Epithelial cell of proximal tubule (primary cell): ENCODE measurements around the gene PADI1. TPM values are rescaled to one million over a fixed set of nuclear protein-coding genes. Genes with fewer than 3 reads are reported as not detected.

Experiments
- DNase-seq: peaks from one replicate; pipeline ENCODE4 v3.0.0-alpha.2; 2011; ENCODE audit warnings: low read depth
- H3K4me3 ChIP-seq: 2 replicates; pipeline ENCODE4 v1.5.1; 2011; ENCODE audit warnings: low read depth, mild to moderate bottlenecking, low read length
- total RNA-seq: library from RNA; depleted of rRNA; stranded (reverse); fragments of >200 nt; gene quantifications from 2 replicates; pipeline ENCODE4 v1.2.3, GENCODE V29; 2015
- TF ChIP-seq, protein P1 (sequence below): conservative IDR thresholded peaks from 2 replicates; pipeline ENCODE4 v1.5.1; 2012; ENCODE audit warnings: low read depth, mild to moderate bottlenecking, low read length

Gene PADI1
- total RNA-seq, 1 donor from 2014 or later = 1.1 TPM

DNA sequence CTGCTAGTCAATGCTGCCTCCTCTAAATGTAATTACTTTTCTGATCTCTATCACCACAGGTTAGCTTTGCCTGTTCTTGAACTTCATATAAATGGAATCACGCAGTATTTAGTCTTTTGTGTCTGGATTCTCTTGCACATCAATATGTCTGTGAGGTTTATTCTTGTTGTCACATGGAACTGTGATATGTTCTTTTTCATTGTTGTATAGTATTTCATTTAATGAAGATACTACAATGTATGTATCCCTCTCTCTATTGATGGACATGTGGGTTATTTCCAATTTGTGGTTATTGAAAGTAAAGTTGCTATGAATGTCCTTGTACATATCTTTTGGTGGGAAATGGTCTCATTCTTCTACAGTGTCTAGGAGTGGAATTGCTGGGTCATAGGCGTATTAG is 16.7 kb upstream of the PADI1 start:
- no peak overlapping the region for H3K4me3 ChIP-seq
- no peak for DNase-seq
- TF ChIP-seq, protein P1, sequence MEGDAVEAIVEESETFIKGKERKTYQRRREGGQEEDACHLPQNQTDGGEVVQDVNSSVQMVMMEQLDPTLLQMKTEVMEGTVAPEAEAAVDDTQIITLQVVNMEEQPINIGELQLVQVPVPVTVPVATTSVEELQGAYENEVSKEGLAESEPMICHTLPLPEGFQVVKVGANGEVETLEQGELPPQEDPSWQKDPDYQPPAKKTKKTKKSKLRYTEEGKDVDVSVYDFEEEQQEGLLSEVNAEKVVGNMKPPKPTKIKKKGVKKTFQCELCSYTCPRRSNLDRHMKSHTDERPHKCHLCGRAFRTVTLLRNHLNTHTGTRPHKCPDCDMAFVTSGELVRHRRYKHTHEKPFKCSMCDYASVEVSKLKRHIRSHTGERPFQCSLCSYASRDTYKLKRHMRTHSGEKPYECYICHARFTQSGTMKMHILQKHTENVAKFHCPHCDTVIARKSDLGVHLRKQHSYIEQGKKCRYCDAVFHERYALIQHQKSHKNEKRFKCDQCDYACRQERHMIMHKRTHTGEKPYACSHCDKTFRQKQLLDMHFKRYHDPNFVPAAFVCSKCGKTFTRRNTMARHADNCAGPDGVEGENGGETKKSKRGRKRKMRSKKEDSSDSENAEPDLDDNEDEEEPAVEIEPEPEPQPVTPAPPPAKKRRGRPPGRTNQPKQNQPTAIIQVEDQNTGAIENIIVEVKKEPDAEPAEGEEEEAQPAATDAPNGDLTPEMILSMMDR = no peak

DNA sequence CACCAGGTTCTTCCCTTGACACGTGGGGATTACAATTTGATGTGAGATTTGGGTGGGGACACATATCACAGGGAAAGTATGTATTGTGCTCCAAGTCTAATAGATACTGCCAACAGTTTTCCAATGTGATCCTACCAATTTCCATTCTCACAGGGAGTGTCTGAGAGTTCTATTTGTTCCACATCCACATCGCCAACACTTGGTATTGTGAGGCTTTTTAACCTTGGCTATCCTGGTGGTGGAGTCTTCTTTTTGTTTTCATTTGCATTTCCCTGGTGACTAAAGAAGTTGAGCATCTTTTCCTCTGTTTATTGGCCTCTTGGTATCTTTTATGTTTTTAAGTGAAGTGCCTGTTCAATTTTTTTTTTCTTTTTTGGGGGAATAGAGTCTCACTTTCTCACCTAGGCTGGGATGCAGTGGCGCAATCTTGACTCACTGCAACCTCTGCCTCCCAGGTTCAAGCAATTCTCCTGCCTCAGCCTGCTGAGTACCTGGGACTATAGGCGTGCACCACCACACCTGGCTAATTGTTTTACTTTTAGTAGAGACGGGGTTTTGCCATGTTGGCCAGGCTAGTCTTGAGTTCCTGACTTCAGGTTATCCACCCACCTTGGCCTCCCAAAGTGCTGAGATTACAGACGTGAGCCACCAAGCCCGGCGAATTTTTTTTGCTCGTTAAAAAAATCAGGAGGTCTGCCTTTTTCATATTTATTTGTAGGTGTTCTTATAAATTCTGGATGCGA is 15.9 kb upstream of the PADI1 start:
- TF ChIP-seq, protein P1 = no peak
- H3K4me3 ChIP-seq = no peak overlapping the region
- DNase-seq = no peak

GRCh38 chr1:17189632-17189990 is 15.3 kb upstream of the PADI1 start:
- TF ChIP-seq, protein P1 = no peak
- H3K4me3 ChIP-seq = peak overlapping the region; percentile 9
- DNase-seq = peak; percentile 59

DNA sequence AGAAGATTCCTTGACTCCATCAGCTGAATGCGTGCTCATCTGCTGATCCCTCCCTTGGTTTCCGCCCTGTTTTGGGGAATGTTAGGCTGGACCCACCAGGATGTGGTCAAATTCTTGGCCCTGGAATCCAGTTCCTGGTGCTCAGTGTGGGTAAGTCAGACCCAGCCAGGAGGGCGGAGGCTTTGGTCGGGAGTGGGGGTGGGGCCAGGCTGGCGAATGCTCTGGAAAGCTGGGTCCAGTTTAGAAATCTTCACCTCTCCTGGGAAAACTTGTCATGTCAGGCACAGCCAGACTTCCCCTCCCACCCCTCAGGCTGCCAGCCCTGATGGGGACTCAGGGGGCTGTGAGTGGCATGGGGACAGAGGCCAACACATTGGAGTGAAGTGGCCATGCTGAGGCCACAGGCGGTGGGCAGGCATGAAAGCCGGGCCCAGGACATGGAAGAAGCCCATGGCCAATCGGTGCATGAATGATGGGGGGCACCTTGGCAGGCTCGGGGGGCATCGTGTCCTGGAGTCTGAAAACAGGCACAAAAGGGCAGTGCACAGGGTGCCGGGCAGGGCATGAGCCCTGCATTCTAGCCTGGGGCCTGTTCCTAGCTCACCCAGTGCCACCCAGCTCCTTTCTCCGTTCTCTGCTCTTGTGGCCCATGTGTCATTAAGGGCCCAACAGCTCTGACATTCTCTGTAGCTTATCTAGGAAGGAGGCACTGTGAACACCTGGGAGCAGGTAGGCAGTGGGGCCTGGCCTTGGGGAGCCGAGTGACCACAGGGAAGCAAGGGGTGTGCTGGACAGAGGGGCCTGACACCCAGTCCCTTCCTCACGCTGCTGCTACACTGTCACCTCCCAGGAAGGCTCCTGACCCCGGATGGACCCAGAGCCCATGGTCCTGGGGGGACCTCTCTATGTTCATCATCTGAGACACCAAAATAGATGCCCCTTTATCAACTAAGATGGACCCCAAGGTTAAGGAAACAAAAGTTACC is 14.6 kb upstream of the PADI1 start:
- peak overlapping the region; percentile 10 for H3K4me3 ChIP-seq
- DNase-seq = peak; percentile 79
- TF ChIP-seq, protein P1 = no peak

GRCh38 chr1:17191990-17192242 is 13.0 kb upstream of the PADI1 start:
- no peak for DNase-seq
- H3K4me3 ChIP-seq = no peak overlapping the region
- TF ChIP-seq, protein P1 = no peak

DNA sequence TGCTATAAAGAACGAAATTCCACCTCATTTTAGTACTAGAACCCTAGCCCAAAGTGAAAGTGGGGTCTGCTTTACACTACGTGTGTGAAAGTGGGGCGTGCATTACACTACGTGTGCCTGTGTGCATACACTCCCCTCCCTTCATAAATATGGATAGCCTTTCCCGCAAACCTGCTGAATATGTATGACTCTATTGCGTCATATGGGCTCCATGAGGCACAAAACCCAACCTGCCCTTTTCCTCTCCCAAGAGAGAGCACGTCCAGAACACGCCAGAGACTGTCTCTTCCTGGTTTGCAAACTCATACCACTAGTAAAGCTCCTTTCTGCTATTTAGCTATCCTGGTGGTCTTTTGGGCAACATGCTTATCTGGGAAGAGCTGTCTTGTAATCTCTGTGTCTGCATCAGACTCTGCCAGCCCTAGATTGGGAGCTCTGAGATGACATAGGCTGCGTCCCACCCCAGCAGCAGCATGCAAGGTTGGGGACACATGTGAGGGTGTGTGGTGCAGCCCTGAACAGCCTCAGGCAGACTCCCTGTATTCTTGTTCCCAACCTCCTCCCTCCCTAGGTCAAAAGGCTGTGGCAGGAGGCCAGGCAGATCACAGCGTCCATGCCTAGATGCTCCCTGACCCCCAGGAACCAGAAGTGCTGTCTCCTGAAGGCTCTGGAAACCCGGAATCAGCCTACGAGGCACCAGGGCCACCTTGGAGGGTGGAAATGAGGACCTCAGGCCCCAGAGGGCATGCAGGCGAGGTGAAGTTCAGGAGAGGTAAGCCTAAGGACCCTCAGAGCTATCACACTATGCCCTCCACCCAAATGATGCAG is 12.3 kb upstream of the PADI1 start:
- TF ChIP-seq, protein P1 = no peak
- no peak overlapping the region for H3K4me3 ChIP-seq
- DNase-seq = no peak
